Transverse colon (tissue), 4 donors: ENCODE measurements around the gene IL1RN.

Experiments used
- POLR2AphosphoS5 ChIP-seq, 3 donors: sonication (generic); formaldehyde crosslinking; IDR thresholded peaks; one replicate each; pipeline ENCODE4 v1.6.1; 2016; ENCODE audit warnings: antibody characterized with exemption in 3 of 3
- TF ChIP-seq, protein P1 (sequence below), 5 experiments: fragments of 200-600 bp in 3 of 5; fragments of 450-650 bp in 2 of 5; sonication (generic) in 3 of 5; IDR thresholded peaks; 1 replicate in 2 of 5; 2 replicates in 3 of 5; pipeline ENCODE4 v1.5.1; 2016 to 2017; ENCODE audit warnings: antibody characterized with exemption in 5 of 5, inconsistent platforms in 3 of 5, mild to moderate bottlenecking in 2 of 5, moderate library complexity in 1 of 5

- TF ChIP-seq, protein P1, sequence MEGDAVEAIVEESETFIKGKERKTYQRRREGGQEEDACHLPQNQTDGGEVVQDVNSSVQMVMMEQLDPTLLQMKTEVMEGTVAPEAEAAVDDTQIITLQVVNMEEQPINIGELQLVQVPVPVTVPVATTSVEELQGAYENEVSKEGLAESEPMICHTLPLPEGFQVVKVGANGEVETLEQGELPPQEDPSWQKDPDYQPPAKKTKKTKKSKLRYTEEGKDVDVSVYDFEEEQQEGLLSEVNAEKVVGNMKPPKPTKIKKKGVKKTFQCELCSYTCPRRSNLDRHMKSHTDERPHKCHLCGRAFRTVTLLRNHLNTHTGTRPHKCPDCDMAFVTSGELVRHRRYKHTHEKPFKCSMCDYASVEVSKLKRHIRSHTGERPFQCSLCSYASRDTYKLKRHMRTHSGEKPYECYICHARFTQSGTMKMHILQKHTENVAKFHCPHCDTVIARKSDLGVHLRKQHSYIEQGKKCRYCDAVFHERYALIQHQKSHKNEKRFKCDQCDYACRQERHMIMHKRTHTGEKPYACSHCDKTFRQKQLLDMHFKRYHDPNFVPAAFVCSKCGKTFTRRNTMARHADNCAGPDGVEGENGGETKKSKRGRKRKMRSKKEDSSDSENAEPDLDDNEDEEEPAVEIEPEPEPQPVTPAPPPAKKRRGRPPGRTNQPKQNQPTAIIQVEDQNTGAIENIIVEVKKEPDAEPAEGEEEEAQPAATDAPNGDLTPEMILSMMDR (IDR thresholded peaks at IDR 0.05), result no peak
- no peak for TF ChIP-seq POLR2AphosphoS5 (IDR thresholded peaks at IDR 0.05)
These were observed 2.2 kb upstream of the IL1RN start for GRCh38 chr2:113124984-113125855.
